Limb (tissue), 2 donors: Measurements from ENCODE around the gene GPR183.
A peak's percentile ranks its signal among the peaks of the same experiment; 100 is the strongest.

Experiments used
- DNase-seq, 2 donors: peaks; one replicate each; pipeline ENCODE4 v3.0.0-alpha.2; 2016; ENCODE audit errors: extremely low spot score in 2 of 2

Gene GPR183, protein sequence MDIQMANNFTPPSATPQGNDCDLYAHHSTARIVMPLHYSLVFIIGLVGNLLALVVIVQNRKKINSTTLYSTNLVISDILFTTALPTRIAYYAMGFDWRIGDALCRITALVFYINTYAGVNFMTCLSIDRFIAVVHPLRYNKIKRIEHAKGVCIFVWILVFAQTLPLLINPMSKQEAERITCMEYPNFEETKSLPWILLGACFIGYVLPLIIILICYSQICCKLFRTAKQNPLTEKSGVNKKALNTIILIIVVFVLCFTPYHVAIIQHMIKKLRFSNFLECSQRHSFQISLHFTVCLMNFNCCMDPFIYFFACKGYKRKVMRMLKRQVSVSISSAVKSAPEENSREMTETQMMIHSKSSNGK

DNA sequence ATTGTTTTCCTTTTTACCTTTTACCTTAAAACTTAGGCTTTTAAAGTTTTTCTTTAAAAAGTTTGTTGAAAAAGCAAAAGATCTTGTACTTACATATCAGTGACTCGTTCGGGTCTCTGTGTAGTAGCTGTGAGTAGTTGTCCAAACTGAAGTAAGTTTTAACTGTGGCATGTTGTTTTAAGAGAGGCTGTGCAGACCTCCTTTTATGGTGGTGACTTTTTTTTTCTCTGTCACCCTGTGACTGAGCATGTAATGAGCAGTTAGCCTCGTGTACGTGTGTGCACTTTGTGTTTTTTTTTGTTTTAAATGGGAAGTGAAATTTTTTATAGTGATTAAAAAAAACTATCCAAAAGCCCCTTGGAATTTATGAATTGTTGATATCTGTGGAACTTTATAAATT, at the start of gene GPR183:
GPR183 (minus strand) TSS at position 153 of the 400 bp plus-strand sequence. CDS start 11,254 bp downstream, outside the sequence.
- DNase-seq, result no peak

DNA sequence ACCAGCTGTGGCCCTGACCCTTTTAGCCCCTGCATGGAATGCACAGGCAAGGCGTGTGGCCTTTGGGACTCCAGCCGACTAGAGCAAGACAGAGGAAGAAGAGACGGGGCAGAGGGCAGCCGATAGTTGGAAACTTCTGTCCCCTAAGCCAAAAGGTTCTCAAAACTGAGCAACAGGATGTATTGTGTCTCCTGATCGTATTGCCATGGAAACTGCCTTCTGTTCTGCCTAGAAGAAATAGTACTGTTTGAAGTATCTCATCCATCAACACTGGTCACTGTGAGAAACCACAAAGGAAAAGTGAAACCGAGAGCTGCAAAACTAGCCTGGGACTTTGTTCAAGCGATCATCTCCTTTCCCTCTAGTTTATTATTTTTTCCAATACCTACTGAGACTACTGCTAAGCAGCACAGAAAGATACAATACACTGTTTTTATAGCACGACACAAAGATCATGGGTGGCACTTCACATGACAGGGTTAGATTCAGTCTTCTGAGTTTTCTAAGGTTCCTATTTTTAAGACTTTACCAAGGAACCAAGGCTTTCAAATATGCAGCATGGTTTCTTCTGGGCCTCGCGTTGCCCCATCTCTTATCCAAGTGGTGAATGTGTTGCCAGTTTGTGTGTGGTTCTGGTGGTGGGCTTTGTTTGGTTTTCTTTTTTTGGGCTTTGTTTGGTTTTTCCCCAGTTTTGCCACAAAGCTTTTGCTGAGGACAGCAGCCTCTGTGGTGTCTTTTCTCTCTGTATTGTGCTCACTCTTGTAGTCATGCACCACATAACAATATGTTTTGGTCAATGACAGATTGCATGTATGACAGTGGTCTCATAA, 49.3 kb upstream of the GPR183 start:
- DNase-seq, result peak in 1 of 2 donors; percentile 28

DNA sequence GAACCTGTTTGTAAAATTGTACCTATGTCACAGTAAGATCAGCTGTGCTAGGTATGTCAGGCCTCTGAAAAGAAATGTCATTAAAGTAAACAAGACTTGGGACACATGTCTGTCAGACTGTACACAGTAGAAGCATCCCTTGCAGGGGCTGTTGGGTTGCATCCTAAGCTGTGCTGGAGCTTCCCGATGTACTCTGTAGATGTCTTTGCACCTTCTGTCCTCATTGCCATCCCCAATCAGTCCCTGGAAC, 48.7 kb upstream of the GPR183 start:
- no peak for DNase-seq

DNA sequence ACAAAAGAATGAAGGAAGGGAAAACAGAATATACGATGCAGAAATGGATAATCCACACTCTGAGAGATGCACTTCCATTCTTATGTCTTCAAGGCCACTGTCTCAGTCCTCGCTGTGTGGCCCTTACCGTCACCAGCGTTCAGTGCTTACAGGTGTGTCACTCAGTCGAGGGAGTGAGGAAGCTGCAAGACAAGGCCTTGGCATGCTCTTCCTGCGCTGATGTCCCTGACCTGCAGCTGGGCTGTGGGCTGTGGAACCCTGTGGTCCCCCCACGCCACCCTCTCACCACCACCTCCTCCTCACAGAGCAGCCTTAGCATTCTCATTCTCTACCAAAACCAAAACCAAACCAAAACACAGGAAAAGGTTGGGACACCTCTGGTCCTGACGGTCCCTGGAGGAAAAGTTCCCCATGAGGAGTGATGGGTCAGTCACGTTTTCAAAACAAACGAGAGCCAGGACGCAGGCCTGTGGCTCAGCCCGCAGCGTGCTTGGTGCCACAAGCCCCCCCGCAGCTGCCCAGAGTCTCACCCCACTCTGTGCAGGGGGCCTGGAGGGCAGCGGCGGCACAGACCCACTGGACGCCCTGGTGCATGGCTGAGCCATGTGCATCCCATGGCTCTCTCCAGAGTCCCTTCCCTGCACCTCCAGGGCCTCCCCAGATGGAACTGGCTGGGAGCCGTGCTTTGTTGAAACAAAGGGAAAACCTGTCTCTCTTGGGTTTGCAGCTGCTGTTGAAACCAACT, 48.2 kb upstream of the GPR183 start:
- DNase-seq, result no peak

DNA sequence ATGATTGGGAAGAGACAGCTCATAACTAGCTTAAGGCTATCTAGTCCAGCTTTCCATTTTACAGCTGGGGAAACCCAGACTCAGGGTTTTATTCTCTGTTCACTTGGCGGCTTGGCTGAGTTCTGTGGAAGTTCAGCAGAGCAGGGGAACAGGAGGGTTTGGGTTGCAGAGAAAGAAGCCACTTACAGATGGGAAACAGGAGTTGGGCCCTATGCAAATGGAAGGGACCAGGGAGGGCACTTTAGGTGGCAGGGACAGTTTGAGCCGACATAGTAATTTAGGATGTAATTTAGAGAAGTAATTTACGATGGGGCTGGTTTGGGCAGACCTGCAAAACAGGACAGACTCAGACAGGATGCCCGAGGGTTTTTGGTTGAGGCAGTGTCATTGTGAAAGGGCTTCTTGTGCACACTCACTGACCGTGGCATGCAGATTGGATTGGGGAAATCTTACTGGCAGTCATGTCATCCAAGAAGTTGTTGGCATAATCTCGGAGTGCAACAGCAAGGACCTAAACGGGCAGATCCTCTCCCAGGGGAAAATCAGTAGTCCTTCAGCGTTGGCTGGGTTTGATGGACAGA, 47.3 kb upstream of the GPR183 start:
- DNase-seq, result no peak

DNA sequence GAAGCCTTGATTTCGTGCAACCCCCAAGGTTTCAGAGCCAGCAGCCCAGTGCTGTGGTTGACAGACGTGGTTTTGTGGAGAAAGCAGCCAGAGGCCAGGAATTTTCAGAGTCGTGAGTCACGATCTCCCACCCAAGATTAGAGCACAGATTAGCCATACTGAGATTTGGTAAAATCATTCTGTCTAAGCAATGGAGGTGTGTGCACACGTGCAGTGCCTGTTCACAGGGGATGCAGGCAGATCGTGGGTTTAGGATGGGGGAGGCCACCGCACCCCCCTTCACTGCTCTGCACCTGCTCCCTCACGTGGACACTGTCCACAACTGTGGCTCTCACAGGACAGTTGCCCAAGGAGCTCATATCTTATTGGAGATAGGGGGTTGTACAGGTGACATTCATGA, 46.6 kb upstream of the GPR183 start:
- DNase-seq, result no peak

DNA sequence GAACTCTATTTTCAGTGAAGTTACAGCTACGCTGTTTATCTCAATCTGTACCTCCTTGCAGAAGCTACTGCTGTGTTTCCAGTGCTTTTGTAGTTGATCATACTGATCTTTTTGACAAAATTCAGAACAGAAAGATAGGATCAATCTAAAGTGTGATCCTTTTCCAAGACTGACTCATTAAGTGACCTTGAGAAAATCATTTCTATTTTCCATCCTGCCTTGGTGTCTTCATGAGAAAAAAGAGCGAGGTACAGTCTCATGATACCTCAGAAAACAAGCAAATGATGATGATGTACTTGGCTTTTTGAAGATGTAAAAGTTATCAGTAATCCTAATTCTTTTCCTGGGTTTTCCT, 46.0 kb upstream of the GPR183 start:
- no peak for DNase-seq

DNA sequence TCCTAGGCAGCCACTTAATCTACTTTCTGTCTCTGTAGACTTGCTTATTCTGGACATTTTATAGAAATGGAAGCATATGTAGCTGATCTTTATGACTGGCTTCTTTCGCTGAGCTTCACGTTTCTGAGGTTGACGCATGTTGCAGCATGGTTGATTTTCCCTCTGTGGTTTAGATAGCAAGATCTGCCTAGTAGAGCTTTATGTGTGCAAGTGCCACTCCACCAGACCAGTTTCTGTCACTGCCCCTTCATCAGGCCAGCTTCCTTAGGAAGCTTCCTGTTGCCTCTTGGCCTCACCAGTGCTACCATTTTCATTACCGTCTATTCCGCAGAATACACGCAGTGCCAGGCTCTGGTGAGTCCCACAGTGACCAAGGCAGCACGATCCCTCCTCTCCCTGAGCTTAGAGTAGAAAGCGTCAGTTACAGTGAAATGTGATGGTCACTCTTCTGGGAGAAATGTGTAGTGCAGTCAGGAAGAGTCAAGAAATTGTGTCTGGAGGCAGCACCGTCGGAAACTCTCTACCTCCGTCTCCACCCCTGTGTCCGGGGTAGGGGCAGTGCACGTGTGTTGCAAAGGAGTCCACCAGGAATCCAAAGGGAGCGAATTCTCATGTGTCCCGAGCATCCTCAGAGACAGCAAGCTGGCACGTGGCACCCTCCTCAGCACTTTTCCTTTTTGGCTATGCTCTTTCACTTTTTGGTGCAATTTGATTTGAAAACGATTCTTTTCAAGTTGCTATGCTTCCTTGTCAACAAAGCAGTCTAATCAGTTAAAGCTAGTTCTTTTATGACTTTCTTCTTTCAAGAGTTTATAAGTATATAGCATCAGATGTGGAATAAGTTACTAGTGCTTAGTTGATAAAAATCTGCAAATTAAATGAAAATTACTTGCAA, 45.4 kb upstream of the GPR183 start:
- no peak for DNase-seq

DNA sequence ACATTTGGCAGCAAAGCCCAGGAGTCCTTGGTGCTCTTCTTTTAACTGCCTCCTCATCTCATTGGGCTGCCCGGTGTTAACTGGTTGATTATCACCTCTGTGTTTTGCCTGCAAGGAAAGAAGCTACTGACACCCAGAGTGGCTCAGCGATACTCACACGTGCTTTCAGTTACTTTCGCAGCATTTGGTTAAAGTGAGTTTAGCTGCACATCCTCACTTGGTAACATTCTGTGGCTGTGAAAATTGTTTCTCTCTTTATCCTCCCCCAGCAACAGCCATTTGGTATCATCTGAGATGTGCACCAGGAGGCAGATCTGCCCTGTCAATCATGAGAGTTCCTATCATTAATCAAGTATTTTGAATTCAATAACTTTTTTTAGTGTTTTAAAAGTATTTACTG, 44.6 kb upstream of the GPR183 start:
- DNase-seq, result no peak

DNA sequence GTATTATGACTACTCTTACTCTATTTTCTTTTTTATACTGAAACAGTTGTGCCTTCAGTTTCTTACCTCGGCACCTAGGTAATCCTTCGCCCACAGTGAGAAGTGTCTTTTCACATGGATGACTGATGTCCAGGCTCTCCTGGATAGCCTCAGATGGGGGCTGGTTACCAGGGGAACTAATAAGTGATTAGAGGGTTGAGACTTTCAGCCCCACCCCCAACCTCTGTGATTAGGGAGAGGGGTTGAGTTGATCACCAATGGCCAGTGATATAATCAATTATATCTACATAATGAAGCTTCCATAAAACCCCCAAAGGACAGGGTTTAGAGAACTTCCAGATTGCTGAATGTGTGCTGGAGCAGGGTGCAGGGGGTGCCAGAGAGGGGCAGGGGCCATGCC, 43.0 kb upstream of the GPR183 start:
- DNase-seq, result no peak

DNA sequence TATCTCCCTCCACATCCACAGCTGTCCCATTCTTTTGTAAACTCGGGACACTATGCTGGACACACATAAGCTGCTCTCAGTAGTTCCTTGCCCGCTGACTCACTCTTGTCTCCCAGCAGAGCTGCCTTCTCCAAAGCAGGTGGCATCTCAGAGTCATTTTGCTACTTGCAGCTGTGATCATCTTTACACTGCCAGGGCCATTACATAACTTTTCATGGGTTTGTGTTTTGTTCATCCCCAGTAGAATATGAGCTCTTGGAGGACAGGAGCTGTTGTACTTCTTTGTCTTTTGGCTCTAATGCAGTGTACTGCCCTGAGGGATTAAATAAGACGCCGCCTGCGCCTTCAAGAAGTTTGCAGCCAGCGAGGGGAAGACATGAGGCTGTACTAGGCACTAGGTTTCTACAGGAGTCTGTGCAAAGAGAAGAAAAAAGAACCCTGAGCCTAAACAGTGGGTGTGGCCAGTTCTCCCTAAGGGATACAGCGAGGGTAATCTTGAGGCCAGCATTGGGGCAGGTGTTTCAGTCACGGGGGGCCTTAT, 40.8 kb upstream of the GPR183 start:
- DNase-seq, result no peak

DNA sequence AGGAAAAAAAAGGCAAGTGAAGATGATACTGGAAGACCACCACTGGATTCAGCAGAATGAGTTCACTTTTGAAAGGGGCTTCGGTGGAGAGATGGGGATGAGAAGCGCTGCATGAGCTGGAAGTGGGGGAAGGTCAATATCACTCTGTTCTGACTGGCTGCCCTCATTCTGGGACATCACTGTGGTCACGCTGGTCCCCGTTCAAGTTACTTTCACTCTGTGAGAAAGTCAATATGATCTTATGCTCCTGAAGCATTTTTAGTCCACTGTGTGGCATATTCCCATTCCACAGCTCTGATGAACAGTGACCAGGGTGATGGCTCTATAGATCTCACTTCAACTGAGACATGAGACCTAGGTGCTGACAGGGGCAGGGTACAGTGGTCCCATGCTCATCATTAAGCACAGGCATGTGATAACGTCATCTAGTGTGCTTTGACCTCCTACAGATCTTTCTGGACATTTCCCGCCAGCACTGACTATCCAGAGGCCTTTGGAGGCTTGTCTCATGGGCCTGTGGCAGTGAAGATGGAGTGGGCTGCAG, 40.2 kb upstream of the GPR183 start:
- DNase-seq, result no peak

DNA sequence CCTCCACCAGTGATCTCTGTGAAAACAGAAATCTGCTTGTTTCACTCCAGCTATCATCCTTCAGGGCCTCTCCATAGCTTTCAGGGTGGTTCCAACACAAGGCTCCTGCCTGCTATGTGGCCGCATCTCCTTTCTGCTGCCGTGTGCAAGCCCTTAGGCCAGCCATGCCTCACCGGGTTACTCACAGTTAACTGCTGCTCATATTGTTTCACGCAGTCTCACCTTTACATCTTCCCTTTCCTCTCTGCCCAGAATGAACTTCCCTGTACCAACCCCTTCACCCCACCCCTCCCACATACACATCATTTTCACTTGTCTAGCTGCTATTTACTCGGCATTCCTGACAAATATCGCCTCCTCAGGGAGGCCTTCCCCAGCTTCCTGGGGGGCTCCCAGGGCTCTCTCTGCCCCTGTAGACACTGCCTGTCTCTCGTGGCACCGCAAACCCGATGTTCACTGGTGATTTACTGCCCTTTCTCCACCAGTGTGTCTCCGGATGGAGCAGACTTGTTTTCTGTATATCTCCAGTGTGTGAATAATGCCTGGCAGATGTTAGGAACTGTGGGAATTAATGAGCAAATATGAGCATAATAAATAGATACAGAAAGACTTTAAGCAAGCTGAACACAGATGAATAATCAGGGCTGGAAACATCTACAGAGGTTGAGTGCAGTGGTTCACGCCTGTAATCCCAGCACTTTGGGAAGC, 39.3 kb upstream of the GPR183 start:
- no peak for DNase-seq

DNA sequence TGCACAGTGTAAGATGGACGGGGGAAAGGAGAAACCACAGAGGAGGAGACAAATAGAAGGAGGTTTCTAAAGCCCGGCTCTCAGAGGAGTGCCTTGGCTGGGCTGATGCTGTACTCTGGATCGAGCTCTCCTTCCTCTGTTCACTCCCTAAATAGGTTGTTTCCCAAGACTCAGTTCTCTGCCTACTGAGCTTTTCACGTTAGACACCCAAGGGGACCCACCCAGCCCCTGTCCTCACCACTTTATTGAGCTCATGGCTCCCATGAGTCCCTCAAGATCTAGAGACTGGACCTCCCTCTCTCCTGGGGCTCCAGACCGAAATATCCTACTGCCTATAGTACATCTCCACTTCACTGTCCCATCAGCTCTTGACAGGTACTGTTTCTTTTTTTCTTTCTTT, 38.1 kb upstream of the GPR183 start:
- DNase-seq, result no peak

DNA sequence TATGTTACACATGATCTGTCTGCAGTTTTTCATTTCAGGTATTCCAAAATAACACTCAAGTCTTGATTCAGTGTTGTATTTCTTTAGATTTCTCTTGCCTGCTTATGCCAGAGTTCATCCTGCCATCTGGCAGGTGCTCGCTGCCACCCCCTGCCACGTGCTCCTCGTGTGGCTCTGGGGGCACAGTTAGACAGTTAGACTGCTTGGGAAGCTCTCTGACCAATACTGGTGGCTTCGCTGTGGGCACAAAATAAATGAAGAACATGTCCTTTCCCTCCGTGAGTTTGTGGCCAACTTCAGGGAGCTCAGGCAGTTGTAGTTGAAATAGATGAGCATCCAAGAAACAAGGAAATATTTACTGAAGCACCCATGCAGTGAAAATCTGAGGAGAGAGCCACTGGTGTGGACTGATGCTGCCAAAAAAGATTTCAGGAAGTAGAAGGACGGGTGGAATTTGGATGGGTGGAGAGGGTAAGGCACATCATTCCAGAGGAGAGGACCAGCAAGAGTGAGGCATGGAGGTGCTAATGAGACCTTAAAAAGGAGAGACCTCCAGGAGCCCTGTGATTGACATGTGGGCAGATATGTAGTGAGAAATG, 37.5 kb upstream of the GPR183 start:
- DNase-seq, result no peak

DNA sequence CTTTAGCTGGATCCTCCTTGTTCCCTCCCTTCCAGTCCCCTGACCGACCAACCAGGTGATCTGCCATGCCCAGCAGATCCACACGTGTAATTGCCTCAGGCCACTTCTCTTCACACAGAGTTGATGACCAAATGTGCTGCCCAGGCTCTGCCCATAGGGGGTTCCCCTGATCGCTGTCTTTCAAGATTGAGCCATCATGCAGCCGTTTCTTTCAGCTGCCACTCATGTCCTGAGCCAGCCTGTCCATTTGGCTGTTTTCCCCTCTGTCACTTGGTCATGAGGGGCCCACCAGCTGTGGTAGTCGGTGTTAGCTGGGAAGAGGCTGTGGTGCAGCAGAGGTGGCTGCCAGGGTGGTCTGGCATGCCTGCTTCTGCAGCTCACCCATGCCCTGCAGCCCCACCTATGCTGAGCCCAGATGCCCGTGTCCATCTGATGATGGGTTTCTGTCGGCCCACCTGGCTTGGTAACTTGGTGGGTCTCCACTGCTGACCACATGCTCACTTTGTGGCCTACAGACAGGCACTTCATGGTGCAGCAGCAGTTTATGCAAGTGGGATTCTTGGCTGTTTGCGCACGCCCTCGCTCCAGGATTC, 35.6 kb upstream of the GPR183 start:
- DNase-seq, result no peak

DNA sequence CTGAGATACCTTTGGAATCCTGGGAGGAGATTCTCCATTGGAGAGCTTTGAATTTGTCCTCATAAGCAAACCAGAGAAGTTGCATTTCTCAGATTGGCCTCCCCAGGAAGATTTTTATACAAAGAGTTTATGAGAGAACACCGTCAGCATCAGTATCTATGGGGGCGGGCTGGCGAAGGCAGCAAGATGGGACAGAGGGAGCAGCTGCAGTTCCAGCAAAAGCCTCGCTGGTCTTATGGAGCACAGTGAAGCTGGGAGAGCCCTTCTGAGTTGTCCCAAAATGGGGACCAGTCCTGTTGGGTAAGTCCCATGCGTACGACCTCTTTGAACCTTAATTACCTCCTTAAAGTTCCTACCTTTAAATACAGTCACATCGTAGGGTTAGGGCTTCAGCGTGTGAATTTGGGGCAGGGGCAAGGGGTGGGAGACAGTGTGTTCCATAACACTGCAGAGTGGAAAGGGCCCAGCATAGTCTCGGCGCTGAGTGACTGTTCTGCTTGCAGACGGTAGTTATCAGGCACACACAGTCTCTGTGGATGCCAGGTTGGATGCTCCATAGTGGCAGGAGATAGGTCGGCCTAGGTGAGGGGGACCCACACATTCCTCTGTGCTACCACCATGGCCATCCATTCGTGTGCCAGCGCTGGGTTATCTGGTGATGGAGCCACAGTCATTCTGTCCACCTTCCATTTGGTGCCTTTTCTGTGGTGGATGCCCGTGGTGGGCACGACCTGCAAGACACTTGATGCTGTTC, 34.9 kb upstream of the GPR183 start:
- no peak for DNase-seq

DNA sequence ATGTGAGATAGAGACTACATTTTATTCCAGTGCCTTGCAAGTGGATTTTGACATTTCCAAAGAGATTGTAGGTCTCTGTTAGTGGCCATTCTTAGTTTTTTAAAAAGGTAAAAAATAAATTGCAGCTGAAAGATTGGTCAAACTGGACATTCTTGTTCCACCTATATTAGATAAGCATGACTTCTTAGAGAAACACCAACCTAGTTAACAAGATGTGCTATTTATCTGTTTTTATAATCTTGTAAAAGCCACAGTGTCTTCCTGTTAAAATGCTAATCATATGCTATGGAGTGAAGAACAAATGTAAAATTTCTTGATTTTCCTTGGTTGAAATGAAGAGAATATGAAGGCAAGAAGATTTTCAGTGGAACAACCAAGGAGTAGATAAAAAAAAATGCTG, 33.4 kb upstream of the GPR183 start:
- DNase-seq, result no peak
